ENCODE data around the gene SIM1. TPM values are rescaled to one million over a fixed set of nuclear protein-coding genes. Genes with fewer than 3 reads are reported as not detected.

The SIM1 gene
- total RNA-seq, 1 donor, result 0.36 TPM

GRCh38 chr6:100445512-100445911 lies 19.2 kb downstream of the SIM1 start:
- H3K36me3 ChIP-seq (ENCODE audit: insufficient read depth, low read length), result no peaks in the 10 kb centered on the region
- H4K20me1 ChIP-seq (ENCODE audit: insufficient read depth, low read length), result no peaks in the 10 kb centered on the region
- TF ChIP-seq, protein P1, sequence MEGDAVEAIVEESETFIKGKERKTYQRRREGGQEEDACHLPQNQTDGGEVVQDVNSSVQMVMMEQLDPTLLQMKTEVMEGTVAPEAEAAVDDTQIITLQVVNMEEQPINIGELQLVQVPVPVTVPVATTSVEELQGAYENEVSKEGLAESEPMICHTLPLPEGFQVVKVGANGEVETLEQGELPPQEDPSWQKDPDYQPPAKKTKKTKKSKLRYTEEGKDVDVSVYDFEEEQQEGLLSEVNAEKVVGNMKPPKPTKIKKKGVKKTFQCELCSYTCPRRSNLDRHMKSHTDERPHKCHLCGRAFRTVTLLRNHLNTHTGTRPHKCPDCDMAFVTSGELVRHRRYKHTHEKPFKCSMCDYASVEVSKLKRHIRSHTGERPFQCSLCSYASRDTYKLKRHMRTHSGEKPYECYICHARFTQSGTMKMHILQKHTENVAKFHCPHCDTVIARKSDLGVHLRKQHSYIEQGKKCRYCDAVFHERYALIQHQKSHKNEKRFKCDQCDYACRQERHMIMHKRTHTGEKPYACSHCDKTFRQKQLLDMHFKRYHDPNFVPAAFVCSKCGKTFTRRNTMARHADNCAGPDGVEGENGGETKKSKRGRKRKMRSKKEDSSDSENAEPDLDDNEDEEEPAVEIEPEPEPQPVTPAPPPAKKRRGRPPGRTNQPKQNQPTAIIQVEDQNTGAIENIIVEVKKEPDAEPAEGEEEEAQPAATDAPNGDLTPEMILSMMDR (IDR thresholded peaks at IDR 0.05; ENCODE audit: extremely low read depth, low read depth, low read length), result no peak
- no peak for DNase-seq (ENCODE audit: insufficient read length, low spot score, missing footprints)
- no peaks in the 10 kb centered on the region for H3K9me3 ChIP-seq (ENCODE audit: low read depth, low read length)
- no peaks in the 10 kb centered on the region for H3K4me1 ChIP-seq (ENCODE audit: insufficient read depth, low read length)
- H3K27ac ChIP-seq (ENCODE audit: low read depth, low read length), result no peak overlapping the region
- H3K4me3 ChIP-seq (ENCODE audit: insufficient read depth, low read length), result no peak overlapping the region
- peaks cover 86% of the 10 kb centered on the region for H3K27me3 ChIP-seq (ENCODE audit: insufficient read depth, low read length)
- H3K4me2 ChIP-seq (ENCODE audit: insufficient read depth, low read length), result no peak overlapping the region
- no peaks in the 10 kb centered on the region for H3K79me2 ChIP-seq (ENCODE audit: insufficient read depth, low read length)
- no peak overlapping the region for H2AFZ ChIP-seq (ENCODE audit: low read length)

GRCh38 chr6:100440935-100441334 lies 23.8 kb downstream of the SIM1 start:
- Histone ChIP-seq H3K27ac (ENCODE audit: low read depth, low read length) (no peak overlapping the region), H2AFZ (ENCODE audit: low read length) (no peak overlapping the region), H3K9me3 (ENCODE audit: low read depth, low read length) (no peaks in the 10 kb centered on the region), H3K79me2 (ENCODE audit: insufficient read depth, low read length) (no peaks in the 10 kb centered on the region), H3K4me1 (ENCODE audit: insufficient read depth, low read length) (no peaks in the 10 kb centered on the region), H3K27me3 (ENCODE audit: insufficient read depth, low read length) (peaks cover 58% of the 10 kb centered on the region), H3K36me3 (ENCODE audit: insufficient read depth, low read length) (no peaks in the 10 kb centered on the region), H3K4me3 (ENCODE audit: insufficient read depth, low read length) (no peak overlapping the region), H3K4me2 (ENCODE audit: insufficient read depth, low read length) (no peak overlapping the region), H4K20me1 (ENCODE audit: insufficient read depth, low read length) (no peaks in the 10 kb centered on the region)
- DNase-seq (ENCODE audit: insufficient read length, low spot score, missing footprints), result no peak
- TF ChIP-seq, protein P1 (IDR thresholded peaks at IDR 0.05; ENCODE audit: extremely low read depth, low read depth, low read length), result no peak

GRCh38 chr6:100435299-100435698 lies 29.4 kb downstream of the SIM1 start:
- no peak overlapping the region for H3K4me3 ChIP-seq (ENCODE audit: insufficient read depth, low read length)
- H4K20me1 ChIP-seq (ENCODE audit: insufficient read depth, low read length), result no peaks in the 10 kb centered on the region
- no peak for DNase-seq (ENCODE audit: insufficient read length, low spot score, missing footprints)
- TF ChIP-seq, protein P1 (IDR thresholded peaks at IDR 0.05; ENCODE audit: extremely low read depth, low read depth, low read length), result no peak
- H3K4me1 ChIP-seq (ENCODE audit: insufficient read depth, low read length), result no peaks in the 10 kb centered on the region
- H3K79me2 ChIP-seq (ENCODE audit: insufficient read depth, low read length), result no peaks in the 10 kb centered on the region
- no peak overlapping the region for H3K4me2 ChIP-seq (ENCODE audit: insufficient read depth, low read length)
- no peak overlapping the region for H3K27ac ChIP-seq (ENCODE audit: low read depth, low read length)
- no peak overlapping the region for H2AFZ ChIP-seq (ENCODE audit: low read length)
- H3K36me3 ChIP-seq (ENCODE audit: insufficient read depth, low read length), result no peaks in the 10 kb centered on the region
- H3K27me3 ChIP-seq (ENCODE audit: insufficient read depth, low read length), result peaks cover 15% of the 10 kb centered on the region
- no peaks in the 10 kb centered on the region for H3K9me3 ChIP-seq (ENCODE audit: low read depth, low read length)

DNA sequence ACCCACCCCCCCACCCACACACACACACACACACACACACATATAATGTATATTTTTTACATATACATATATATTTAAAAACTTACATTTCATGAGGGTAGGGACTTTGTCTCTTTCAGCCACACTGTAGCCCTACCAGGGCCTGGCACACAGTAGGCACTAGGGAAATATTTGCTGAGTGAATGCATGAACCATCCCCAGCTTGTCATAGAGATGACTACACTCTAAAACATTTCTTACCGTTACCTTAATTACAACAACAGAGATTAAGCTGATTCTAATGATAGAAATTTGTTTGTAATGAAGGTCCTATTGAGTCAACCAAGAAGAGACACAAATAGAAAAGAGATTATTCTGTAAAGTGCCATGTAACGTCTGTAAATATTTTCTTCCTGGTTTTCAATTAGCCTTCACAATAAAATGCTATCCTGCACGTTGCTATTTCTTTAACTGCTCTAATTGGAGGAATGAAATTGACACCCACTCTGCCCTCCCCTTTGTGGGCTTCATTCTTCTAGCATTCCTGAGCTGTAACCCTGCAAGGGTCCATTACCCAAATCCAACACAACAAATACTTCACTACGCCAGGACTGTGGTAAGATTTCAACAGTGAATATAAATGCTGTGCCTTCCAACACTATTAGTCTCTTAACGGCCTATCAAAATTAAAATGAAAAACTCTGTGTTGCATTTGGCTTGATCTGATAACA lies 30.8 kb downstream of the SIM1 start:
- Histone ChIP-seq H3K27ac (ENCODE audit: low read depth, low read length) (no peak overlapping the region), H3K4me1 (ENCODE audit: insufficient read depth, low read length) (no peaks in the 10 kb centered on the region), H4K20me1 (ENCODE audit: insufficient read depth, low read length) (no peaks in the 10 kb centered on the region), H3K9me3 (ENCODE audit: low read depth, low read length) (no peaks in the 10 kb centered on the region), H3K4me2 (ENCODE audit: insufficient read depth, low read length) (no peak overlapping the region), H3K36me3 (ENCODE audit: insufficient read depth, low read length) (no peaks in the 10 kb centered on the region), H3K79me2 (ENCODE audit: insufficient read depth, low read length) (no peaks in the 10 kb centered on the region), H2AFZ (ENCODE audit: low read length) (no peak overlapping the region), H3K4me3 (ENCODE audit: insufficient read depth, low read length) (no peak overlapping the region), H3K27me3 (ENCODE audit: insufficient read depth, low read length) (peaks cover 3% of the 10 kb centered on the region)
- TF ChIP-seq, protein P1 (IDR thresholded peaks at IDR 0.05; ENCODE audit: extremely low read depth, low read depth, low read length), result no peak
- no peak for DNase-seq (ENCODE audit: insufficient read length, low spot score, missing footprints)
